HEK293 (cell line): ENCODE data around the gene DNAJB4.

Source experiments
- HIC1 ChIP-seq: fragments of 450-650 bp; formaldehyde crosslinking; IDR thresholded peaks from 2 replicates; pipeline ENCODE4 v1.5.1; 2016; ENCODE audit warnings: missing biosample characterization, missing genetic modification characterization
- HOXD13 ChIP-seq: sonication (generic); formaldehyde crosslinking; IDR thresholded peaks from 2 replicates; pipeline ENCODE4 v1.8.0; 2022; ENCODE audit warnings: missing genetic modification reagents, borderline replicate concordance
- KLF1 ChIP-seq: fragments of 450-650 bp; formaldehyde crosslinking; IDR thresholded peaks from 2 replicates; pipeline ENCODE4 v1.5.1; 2016; ENCODE audit warnings: missing biosample characterization, missing genetic modification characterization
- KLF17 ChIP-seq: fragments of 450-650 bp; formaldehyde crosslinking; IDR thresholded peaks from 2 replicates; pipeline ENCODE4 v1.5.1; 2016; ENCODE audit warnings: missing biosample characterization, missing genetic modification characterization
- REST ChIP-seq: fragments of 450-650 bp; formaldehyde crosslinking; IDR thresholded peaks from 2 replicates; pipeline ENCODE4 v1.5.1; 2016; ENCODE audit warnings: missing biosample characterization, missing genetic modification characterization
- SCRT1 ChIP-seq: fragments of 450-650 bp; formaldehyde crosslinking; IDR thresholded peaks from 2 replicates; pipeline ENCODE4 v1.5.1; 2016; ENCODE audit warnings: missing biosample characterization, missing genetic modification characterization, borderline replicate concordance
- SCRT2 ChIP-seq: fragments of 450-650 bp; formaldehyde crosslinking; IDR thresholded peaks from 2 replicates; pipeline ENCODE4 v1.5.1; 2016; ENCODE audit warnings: missing biosample characterization, missing genetic modification characterization
- ZBTB49 ChIP-seq: fragments of 450-650 bp; formaldehyde crosslinking; IDR thresholded peaks from 2 replicates; pipeline ENCODE4 v1.5.1; 2016; ENCODE audit warnings: missing biosample characterization, missing genetic modification characterization, low read depth
- ZBTB7A ChIP-seq: fragments of 450-650 bp; formaldehyde crosslinking; IDR thresholded peaks from 2 replicates; pipeline ENCODE4 v1.5.1; 2016; ENCODE audit warnings: low read depth, missing biosample characterization, missing genetic modification characterization
- ZNF16 ChIP-seq: fragments of 450-650 bp; formaldehyde crosslinking; IDR thresholded peaks from 2 replicates; pipeline ENCODE4 v1.5.1; 2016; ENCODE audit warnings: low read depth, missing biosample characterization, missing genetic modification characterization
- ZNF280D ChIP-seq: fragments of 450-650 bp; formaldehyde crosslinking; IDR thresholded peaks from 2 replicates; pipeline ENCODE4 v1.5.1; 2016; ENCODE audit warnings: missing biosample characterization, missing genetic modification characterization
- ZNF394 ChIP-seq: fragments of 450-650 bp; formaldehyde crosslinking; IDR thresholded peaks from 2 replicates; pipeline ENCODE4 v1.5.1; 2016; ENCODE audit warnings: missing biosample characterization, missing genetic modification characterization, mild to moderate bottlenecking, moderate library complexity, borderline replicate concordance
- ZNF416 ChIP-seq: fragments of 450-650 bp; formaldehyde crosslinking; IDR thresholded peaks from 2 replicates; pipeline ENCODE4 v1.5.1; 2016; ENCODE audit warnings: missing biosample characterization, missing genetic modification characterization
- ZNF488 ChIP-seq: fragments of 450-650 bp; formaldehyde crosslinking; IDR thresholded peaks from 2 replicates; pipeline ENCODE4 v1.5.1; 2016; ENCODE audit warnings: missing biosample characterization, missing genetic modification characterization
- ZNF510 ChIP-seq: fragments of 450-650 bp; formaldehyde crosslinking; IDR thresholded peaks from 2 replicates; pipeline ENCODE4 v1.5.1; 2018; ENCODE audit warnings: mild to moderate bottlenecking, missing genetic modification characterization, missing biosample characterization; ENCODE audit not compliant: insufficient replicate concordance
- ZNF548 ChIP-seq: fragments of 450-650 bp; formaldehyde crosslinking; IDR thresholded peaks from 2 replicates; pipeline ENCODE4 v1.5.1; 2016; ENCODE audit warnings: missing biosample characterization, missing genetic modification characterization
- ZNF561 ChIP-seq: fragments of 450-650 bp; IDR thresholded peaks from 2 replicates; pipeline ENCODE4 v1.5.1; 2018; ENCODE audit warnings: missing biosample characterization, missing genetic modification characterization, borderline replicate concordance
- ZNF654 ChIP-seq: fragments of 450-650 bp; formaldehyde crosslinking; IDR thresholded peaks from 2 replicates; pipeline ENCODE4 v1.5.1; 2016; ENCODE audit warnings: low read depth, missing biosample characterization, missing genetic modification characterization
- ZNF747 ChIP-seq: fragments of 450-650 bp; formaldehyde crosslinking; IDR thresholded peaks from 2 replicates; pipeline ENCODE4 v1.5.1; 2016; ENCODE audit warnings: missing biosample characterization, missing genetic modification characterization

Gene DNAJB4

GRCh38 chr1:78005755-78006154 is 1.0 kb downstream of the DNAJB4 start (continued):
- TF ChIP-seq KLF1 (tag by site-specific recombination): no peak
- TF ChIP-seq ZNF416 (tag by site-specific recombination): no peak
- no peak for TF ChIP-seq ZNF548 (tag by site-specific recombination)
- no peak for TF ChIP-seq ZNF394
- TF ChIP-seq ZNF510: no peak
- no peak for TF ChIP-seq ZNF280D (tag by site-specific recombination)
- TF ChIP-seq ZBTB7A (tag by site-specific recombination): no peak
- TF ChIP-seq HIC1 (tag by site-specific recombination): 0 out of 2 replicates have a peak, but pooled peaks have one; percentile 24
- no peak for TF ChIP-seq ZNF654
- TF ChIP-seq KLF17 (tag by site-specific recombination): no peak
- no peak for TF ChIP-seq ZNF747
- TF ChIP-seq ZBTB49: no peak
- TF ChIP-seq ZNF16 (tag by site-specific recombination): no peak
- 0 out of 2 replicates have a peak, but pooled peaks have one; percentile 34 for TF ChIP-seq ZNF561
- no peak for TF ChIP-seq SCRT1
- no peak for TF ChIP-seq SCRT2 (tag by site-specific recombination)
- no peak for TF ChIP-seq ZNF488
- TF ChIP-seq REST (tag by site-specific recombination): no peak
- TF ChIP-seq HOXD13 (CRISPR knock-in tag): no peak
